ENCODE results near the gene WHRN.

WHRN gene

DNA sequence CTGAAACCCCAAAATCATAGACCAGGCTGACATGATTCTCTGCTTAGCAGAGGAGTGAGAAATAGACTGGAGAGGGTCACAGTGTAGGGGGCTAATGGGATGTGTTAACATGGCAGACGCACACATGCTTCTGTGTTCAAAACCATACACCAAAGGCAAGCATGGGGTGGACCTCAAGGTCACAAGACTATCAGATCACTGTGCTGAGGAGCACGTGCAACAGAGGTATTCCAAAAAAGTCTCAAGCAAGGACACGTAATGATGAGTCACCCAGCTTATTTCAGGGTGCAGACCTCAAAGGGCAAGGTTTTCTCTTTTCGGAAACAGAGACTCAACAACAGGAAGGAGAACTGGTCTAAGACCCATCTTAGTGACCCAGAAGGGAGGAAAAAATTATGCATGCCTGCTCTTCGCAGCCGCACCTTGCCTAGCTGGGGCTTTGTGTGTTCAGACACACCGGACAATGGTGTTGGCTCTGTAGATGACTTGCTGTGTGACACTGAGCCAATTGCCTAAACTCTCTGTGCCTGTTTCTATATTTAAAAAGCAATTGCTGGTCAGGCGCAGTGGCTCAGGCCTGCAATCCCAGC, 20.3 kb downstream of the WHRN start:
- Histone ChIP-seq H3K27ac (ENCODE audit: low read depth, low read length) (no peak overlapping the region), H3K27me3 (ENCODE audit: control insufficient read depth, insufficient read depth, low read length) (no peaks in the 10 kb centered on the region), H3K4me3 (ENCODE audit: low read length) (no peak overlapping the region), H3K36me3 (ENCODE audit: control insufficient read depth, insufficient read depth, low read length) (no peaks in the 10 kb centered on the region), H3K9ac (ENCODE audit: low read length) (no peak overlapping the region), H3K4me1 (ENCODE audit: control insufficient read depth, insufficient read depth, low read length) (no peaks in the 10 kb centered on the region)

DNA sequence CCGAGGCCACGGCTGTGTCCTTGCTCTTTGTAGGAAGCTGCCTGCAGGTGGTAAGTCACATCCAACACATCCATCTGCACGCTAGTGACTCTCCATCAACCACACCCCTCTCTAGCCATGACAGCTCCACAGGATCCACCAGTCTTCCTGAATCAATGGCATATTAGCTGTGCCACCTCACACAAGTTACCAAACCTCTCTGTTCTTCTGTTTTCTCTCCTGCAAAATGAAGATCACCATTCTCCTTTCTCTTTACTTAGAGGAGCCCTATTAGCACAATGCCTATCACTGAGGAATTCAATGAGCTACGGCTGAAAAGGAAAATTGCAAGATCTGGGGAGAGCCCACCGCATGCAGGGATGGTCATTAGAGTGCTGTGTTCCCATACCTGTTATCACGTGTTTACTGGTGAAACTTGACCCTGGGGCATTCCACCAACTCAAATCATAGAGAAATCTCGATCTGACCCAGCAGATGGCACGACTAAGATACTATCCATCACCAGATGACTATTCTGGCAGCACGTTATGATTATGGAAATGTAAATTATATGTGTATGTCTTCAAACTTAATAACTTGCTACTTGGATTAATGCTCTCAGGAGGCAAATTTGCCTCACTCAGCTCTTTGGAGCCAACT, 20.9 kb downstream of the WHRN start:
- Histone ChIP-seq H3K4me1 (ENCODE audit: control insufficient read depth, insufficient read depth, low read length) (no peaks in the 10 kb centered on the region), H3K36me3 (ENCODE audit: control insufficient read depth, insufficient read depth, low read length) (no peaks in the 10 kb centered on the region), H3K27me3 (ENCODE audit: control insufficient read depth, insufficient read depth, low read length) (no peaks in the 10 kb centered on the region), H3K4me3 (ENCODE audit: low read length) (no peak overlapping the region), H3K27ac (ENCODE audit: low read depth, low read length) (no peak overlapping the region), H3K9ac (ENCODE audit: low read length) (no peak overlapping the region)

DNA sequence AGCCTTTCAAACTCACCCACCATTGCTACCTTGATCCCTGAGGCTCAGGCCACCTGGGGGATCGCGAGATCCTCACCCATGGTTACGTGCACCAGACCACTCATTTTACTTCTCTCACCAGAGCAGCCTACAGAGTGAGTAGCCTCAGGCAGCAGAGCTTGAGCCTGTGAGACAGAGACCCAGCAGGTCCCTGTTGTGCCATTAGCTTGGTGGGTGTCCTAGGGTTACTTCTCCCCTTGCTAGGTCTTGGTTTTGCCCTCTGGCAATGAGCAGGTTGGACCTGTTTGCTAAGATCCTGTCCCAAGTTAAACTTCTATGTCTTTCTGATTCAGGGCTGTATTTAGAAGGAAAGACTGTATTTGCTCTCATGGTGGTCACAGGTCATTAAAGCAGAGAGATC, 21.8 kb downstream of the WHRN start:
- no peaks in the 10 kb centered on the region for H3K36me3 ChIP-seq (ENCODE audit: control insufficient read depth, insufficient read depth, low read length)
- no peak overlapping the region for H3K27ac ChIP-seq (ENCODE audit: low read depth, low read length)
- H3K4me1 ChIP-seq (ENCODE audit: control insufficient read depth, insufficient read depth, low read length), result no peaks in the 10 kb centered on the region
- H3K27me3 ChIP-seq (ENCODE audit: control insufficient read depth, insufficient read depth, low read length), result no peaks in the 10 kb centered on the region
- H3K4me3 ChIP-seq (ENCODE audit: low read length), result no peak overlapping the region
- no peak overlapping the region for H3K9ac ChIP-seq (ENCODE audit: low read length)

DNA sequence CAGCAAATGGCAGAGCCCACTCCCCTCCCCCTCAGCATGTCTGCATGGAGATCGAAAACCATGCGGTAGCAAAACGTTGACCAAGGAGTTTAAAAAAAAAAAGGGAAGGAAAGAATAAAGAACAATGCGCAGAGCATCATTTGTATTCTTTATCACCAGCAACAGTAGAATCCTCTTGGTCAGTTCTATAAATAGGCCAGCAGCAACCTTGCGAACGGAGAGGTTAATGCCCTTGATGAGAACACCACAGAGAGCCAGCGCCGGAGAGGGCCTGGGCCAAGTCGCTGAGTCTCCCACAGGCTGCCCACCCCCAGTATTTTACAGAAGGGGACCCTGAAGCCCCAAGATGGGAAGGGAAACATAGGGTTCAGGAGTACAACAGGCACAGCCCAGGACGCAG, 22.7 kb downstream of the WHRN start:
- Histone ChIP-seq H3K36me3 (ENCODE audit: control insufficient read depth, insufficient read depth, low read length) (no peaks in the 10 kb centered on the region), H3K4me1 (ENCODE audit: control insufficient read depth, insufficient read depth, low read length) (no peaks in the 10 kb centered on the region), H3K9ac (ENCODE audit: low read length) (no peak overlapping the region), H3K27ac (ENCODE audit: low read depth, low read length) (no peak overlapping the region), H3K4me3 (ENCODE audit: low read length) (no peak overlapping the region), H3K27me3 (ENCODE audit: control insufficient read depth, insufficient read depth, low read length) (no peaks in the 10 kb centered on the region)

DNA sequence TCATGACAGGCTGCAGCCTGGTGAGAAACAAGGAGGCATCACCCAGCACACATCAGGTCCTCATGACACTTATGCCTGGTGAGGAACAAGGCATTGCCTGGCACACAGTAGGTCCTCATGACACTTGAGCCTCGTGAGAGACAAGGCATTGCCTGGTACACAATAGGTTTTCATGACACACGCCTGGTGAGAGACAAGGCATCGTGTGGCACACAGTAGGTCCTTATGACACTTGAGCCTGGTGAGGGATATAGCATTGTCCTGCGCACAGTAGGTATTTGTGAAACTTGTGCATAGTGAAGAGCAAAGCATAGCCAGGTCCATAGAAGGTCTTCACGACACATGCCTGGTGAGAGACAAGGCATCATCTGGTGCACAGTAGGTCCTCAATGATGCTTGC, 23.5 kb downstream of the WHRN start:
- Histone ChIP-seq H3K27ac (ENCODE audit: low read depth, low read length) (no peak overlapping the region), H3K4me1 (ENCODE audit: control insufficient read depth, insufficient read depth, low read length) (no peaks in the 10 kb centered on the region), H3K4me3 (ENCODE audit: low read length) (no peak overlapping the region), H3K27me3 (ENCODE audit: control insufficient read depth, insufficient read depth, low read length) (no peaks in the 10 kb centered on the region), H3K36me3 (ENCODE audit: control insufficient read depth, insufficient read depth, low read length) (no peaks in the 10 kb centered on the region), H3K9ac (ENCODE audit: low read length) (no peak overlapping the region)

DNA sequence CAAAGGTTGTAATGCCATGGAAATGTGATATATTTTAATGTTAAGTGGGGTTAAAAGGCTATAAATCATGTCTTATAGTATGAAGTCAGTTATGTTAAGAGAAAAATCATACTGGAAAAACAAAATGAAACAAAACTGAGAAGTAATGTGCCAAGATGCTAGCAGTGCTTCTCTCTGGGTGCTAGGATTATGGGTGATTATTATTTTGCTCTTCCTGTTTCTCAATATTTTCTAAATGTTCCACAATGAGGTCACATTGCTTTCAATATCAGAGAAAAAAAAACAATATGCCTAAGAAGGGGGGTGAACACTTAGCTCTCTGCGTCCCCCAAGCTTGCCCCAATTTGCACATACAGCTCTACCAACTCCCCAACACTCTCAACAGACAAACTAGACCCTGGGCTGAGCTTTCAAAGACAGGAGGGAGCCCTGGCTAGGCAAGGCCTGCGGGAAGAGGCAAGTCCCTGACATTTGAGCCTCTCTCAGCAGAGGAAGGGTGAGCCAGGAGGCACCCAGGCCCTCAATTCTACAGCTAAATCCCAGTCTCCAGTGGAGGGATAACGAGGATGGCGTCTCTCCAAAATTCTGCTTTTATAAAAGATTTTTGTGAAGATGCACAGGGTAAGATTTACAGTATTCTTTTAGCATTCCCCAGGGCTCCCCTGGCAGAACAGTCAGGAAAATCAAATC, 24.4 kb downstream of the WHRN start:
- Histone ChIP-seq H3K27me3 (ENCODE audit: control insufficient read depth, insufficient read depth, low read length) (no peaks in the 10 kb centered on the region), H3K9ac (ENCODE audit: low read length) (no peak overlapping the region), H3K27ac (ENCODE audit: low read depth, low read length) (no peak overlapping the region), H3K36me3 (ENCODE audit: control insufficient read depth, insufficient read depth, low read length) (no peaks in the 10 kb centered on the region), H3K4me1 (ENCODE audit: control insufficient read depth, insufficient read depth, low read length) (no peaks in the 10 kb centered on the region), H3K4me3 (ENCODE audit: low read length) (no peak overlapping the region)

DNA sequence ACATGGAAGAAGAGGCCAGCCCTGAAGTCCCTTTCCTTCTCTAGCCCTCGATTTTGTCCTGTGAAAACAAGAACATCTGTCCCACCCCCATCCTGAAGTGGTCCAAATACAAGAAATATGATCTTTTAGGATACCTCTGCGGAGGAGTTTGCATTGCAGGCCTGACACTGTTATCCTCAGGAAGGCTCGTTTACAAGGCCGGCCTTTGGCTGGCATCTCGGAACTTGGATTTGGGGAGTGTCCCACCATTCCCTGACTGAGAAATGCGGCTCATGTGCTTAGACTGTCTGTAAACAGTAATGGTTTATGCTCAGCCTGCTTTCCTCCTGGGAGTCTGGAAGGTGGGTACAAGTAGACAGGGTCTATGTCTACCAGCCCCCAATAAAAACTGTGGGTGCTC, 26.4 kb downstream of the WHRN start:
- Histone ChIP-seq H3K4me1 (ENCODE audit: control insufficient read depth, insufficient read depth, low read length) (no peaks in the 10 kb centered on the region), H3K36me3 (ENCODE audit: control insufficient read depth, insufficient read depth, low read length) (no peaks in the 10 kb centered on the region), H3K4me3 (ENCODE audit: low read length) (no peak overlapping the region), H3K9ac (ENCODE audit: low read length) (no peak overlapping the region), H3K27ac (ENCODE audit: low read depth, low read length) (no peak overlapping the region), H3K27me3 (ENCODE audit: control insufficient read depth, insufficient read depth, low read length) (no peaks in the 10 kb centered on the region)

DNA sequence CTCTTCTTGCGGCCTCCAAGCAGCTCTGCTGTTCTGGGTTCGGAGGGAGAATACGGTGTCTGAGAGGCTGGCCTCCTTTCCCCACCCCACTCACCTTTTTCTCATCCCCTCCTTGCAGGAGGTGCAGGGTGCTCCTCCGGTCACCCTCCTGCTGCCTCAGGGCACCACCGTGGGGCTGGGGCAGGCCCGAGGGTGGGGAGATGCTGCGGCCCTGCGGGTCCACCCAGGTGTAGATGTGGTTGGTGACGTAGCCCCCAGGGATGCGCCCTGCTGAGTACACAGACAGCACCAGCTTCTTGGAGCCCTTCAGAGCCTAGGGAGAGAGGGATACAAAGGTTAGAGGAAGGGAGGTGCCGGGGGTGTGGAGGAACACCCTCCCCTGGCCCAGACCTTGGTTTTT, 26.8 kb downstream of the WHRN start:
- Histone ChIP-seq H3K27me3 (ENCODE audit: control insufficient read depth, insufficient read depth, low read length) (no peaks in the 10 kb centered on the region), H3K27ac (ENCODE audit: low read depth, low read length) (no peak overlapping the region), H3K4me1 (ENCODE audit: control insufficient read depth, insufficient read depth, low read length) (no peaks in the 10 kb centered on the region)

DNA sequence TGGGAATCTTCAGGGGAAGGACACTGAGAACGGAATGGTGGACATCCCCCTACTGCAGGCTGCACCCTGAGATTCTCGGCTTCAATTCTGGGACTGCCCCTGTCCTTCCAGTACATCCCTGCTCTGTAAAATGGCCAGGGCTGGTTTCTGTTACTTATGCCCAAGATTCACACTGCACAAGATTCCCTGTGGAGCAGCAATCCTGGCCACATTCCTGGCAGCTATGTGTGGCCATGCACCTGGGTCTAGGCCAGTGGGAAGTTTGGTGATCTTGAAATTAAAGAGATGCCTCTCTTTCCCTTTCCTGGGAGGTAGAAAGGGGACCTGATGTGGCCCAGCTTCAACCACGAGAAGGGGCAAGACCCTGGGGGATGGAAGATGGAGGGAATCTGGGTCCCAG, 27.6 kb downstream of the WHRN start:
- no peaks in the 10 kb centered on the region for H3K4me1 ChIP-seq (ENCODE audit: control insufficient read depth, insufficient read depth, low read length)
- no peak overlapping the region for H3K9ac ChIP-seq (ENCODE audit: low read length)
- no peak overlapping the region for H3K27ac ChIP-seq (ENCODE audit: low read depth, low read length)
- H3K36me3 ChIP-seq (ENCODE audit: control insufficient read depth, insufficient read depth, low read length), result no peaks in the 10 kb centered on the region
- no peak overlapping the region for H3K4me3 ChIP-seq (ENCODE audit: low read length)
- H3K27me3 ChIP-seq (ENCODE audit: control insufficient read depth, insufficient read depth, low read length), result no peaks in the 10 kb centered on the region

More for the DNA sequence above, 26.8 kb downstream of the WHRN start:
- H3K9ac ChIP-seq (ENCODE audit: low read length), result no peak overlapping the region
- H3K36me3 ChIP-seq (ENCODE audit: control insufficient read depth, insufficient read depth, low read length), result no peaks in the 10 kb centered on the region
- no peak overlapping the region for H3K4me3 ChIP-seq (ENCODE audit: low read length)

DNA sequence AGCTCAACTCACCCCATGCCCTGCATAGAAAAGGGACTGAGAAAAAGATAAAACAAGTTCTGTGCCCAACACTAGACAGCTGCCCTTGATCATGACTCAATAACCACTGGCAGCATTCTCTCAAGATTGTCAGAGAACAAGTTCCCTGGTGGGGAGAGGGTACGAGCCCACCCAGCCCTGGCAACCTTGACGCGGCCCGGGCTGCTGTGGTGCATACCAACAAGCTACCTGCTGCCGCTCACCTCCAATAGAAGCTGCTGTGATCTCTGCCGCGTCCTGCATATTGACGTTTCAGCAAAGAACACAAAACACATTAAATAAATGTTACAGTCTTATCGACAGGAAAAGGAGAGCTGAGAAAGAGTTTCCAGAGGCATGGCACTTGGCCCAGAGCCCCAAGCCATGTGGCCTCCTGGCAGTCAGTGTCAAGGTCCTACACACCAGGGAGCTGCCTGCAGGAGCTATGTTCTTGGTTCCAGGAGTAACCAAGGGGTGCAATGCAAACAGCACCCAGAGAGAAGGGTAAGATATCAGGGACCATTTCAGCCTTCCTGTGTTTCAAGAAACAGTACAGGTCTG, 28.3 kb downstream of the WHRN start:
- no peaks in the 10 kb centered on the region for H3K36me3 ChIP-seq (ENCODE audit: control insufficient read depth, insufficient read depth, low read length)
- H3K27me3 ChIP-seq (ENCODE audit: control insufficient read depth, insufficient read depth, low read length), result no peaks in the 10 kb centered on the region
- no peak overlapping the region for H3K9ac ChIP-seq (ENCODE audit: low read length)
- H3K27ac ChIP-seq (ENCODE audit: low read depth, low read length), result no peak overlapping the region
- H3K4me1 ChIP-seq (ENCODE audit: control insufficient read depth, insufficient read depth, low read length), result no peaks in the 10 kb centered on the region
- no peak overlapping the region for H3K4me3 ChIP-seq (ENCODE audit: low read length)

DNA sequence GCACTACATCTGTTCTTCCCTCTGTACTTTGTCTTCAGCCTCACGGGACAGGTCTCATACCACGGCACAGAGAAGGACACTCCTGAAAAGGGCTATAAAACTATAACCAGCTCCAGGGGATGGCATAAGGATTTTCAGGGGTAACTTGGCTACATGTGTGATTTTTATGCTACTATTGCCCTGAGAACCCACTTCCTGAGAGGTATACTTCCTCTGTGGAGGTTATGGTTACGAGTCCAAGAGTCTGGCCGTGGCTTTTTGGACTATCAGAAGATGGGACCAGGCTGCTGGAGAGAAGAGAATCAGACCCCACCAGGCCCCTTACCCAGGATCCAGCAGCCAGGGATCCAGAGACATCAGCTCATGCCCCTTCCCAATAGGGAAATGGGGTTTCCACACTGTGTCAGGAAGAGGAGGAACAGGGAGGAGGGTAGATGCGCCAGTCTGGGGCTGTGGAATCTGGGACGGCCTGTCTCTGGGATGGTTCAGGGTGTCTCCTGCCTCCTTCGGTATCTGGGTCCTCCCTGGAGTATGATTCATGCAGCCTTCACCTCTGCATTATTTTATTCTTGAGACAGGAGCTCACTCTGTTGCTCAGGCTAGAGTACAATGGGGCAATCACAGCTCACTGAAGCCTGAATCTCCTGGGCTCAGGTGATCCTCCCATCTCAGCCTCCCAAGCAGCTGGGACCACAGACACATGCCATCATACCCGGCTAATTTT, 29.7 kb downstream of the WHRN start:
- no peak overlapping the region for H3K27ac ChIP-seq (ENCODE audit: low read depth, low read length)
- no peaks in the 10 kb centered on the region for H3K36me3 ChIP-seq (ENCODE audit: control insufficient read depth, insufficient read depth, low read length)
- H3K4me1 ChIP-seq (ENCODE audit: control insufficient read depth, insufficient read depth, low read length), result no peaks in the 10 kb centered on the region
- no peaks in the 10 kb centered on the region for H3K27me3 ChIP-seq (ENCODE audit: control insufficient read depth, insufficient read depth, low read length)
- H3K9ac ChIP-seq (ENCODE audit: low read length), result no peak overlapping the region
- H3K4me3 ChIP-seq (ENCODE audit: low read length), result no peak overlapping the region

DNA sequence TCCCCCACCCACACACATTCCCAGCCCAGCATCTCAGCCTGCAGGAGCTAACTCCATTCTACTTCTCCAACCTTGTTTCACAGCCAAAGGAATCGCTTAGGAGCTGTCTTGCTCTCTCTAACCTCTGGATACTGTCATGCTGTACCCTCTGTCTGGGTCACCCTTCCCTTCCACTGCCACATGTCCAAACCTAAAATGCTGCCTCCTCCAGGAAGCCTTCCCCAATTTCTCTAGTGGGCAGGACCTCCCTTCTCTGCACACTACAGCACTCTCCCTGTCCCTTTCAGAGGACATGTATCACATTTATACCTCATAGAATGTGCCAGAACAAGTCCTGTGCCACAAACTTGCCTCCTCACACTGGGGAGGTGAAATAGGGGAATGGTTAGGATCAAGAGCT, 30.8 kb downstream of the WHRN start:
- Histone ChIP-seq H3K4me1 (ENCODE audit: control insufficient read depth, insufficient read depth, low read length) (no peaks in the 10 kb centered on the region), H3K27me3 (ENCODE audit: control insufficient read depth, insufficient read depth, low read length) (no peaks in the 10 kb centered on the region), H3K27ac (ENCODE audit: low read depth, low read length) (no peak overlapping the region), H3K9ac (ENCODE audit: low read length) (no peak overlapping the region), H3K4me3 (ENCODE audit: low read length) (no peak overlapping the region), H3K36me3 (ENCODE audit: control insufficient read depth, insufficient read depth, low read length) (no peaks in the 10 kb centered on the region)
